Measurements from ENCODE around the gene ATP6V1E1.

- TF ChIP-seq CTCF (tag by site-specific recombination; IDR thresholded peaks at IDR 0.05) (no peak), REPIN1 (tag by site-specific recombination; IDR thresholded peaks at IDR 0.05; ENCODE audit: low read depth) (no peak), ATF2 (tag by site-specific recombination; IDR thresholded peaks at IDR 0.05; ENCODE audit: low read depth) (no peak), ZNF449 (tag by site-specific recombination; IDR thresholded peaks at IDR 0.05) (no peak), MYNN (tag by site-specific recombination; IDR thresholded peaks at IDR 0.05; ENCODE audit: borderline replicate concordance) (no peak), YY1 (tag by site-specific recombination; IDR thresholded peaks at IDR 0.05) (no peak), HOXA7 (CRISPR knock-in tag; IDR thresholded peaks at IDR 0.05; ENCODE audit: borderline replicate concordance) (no peak), SALL2 (tag by site-specific recombination; IDR thresholded peaks at IDR 0.05; ENCODE audit: borderline replicate concordance) (no peak), BCL11A (tag by site-specific recombination; IDR thresholded peaks at IDR 0.05; ENCODE audit: low read depth) (no peak), ZNF701 (tag by site-specific recombination; IDR thresholded peaks at IDR 0.05) (no peak), ZBTB21 (tag by site-specific recombination; IDR thresholded peaks at IDR 0.05) (no peak), REST (tag by site-specific recombination; IDR thresholded peaks at IDR 0.05) (no peak)
These were observed 75.8 kb downstream of the ATP6V1E1 start for GRCh38 chr22:17552737-17553136.
